SIG-M5 (cell line): ENCODE results near the gene DBX1.
"Not testable (repeated sequence)": the region's sequence is repeated elsewhere in the genome, so short reads cannot be mapped to it uniquely, and the experiment has no call there.

Experiments used
- DNase-seq: peaks from one replicate; lab custom pipeline; 2025; lab: John Stamatoyannopoulos, UW

DBX1 gene, protein sequence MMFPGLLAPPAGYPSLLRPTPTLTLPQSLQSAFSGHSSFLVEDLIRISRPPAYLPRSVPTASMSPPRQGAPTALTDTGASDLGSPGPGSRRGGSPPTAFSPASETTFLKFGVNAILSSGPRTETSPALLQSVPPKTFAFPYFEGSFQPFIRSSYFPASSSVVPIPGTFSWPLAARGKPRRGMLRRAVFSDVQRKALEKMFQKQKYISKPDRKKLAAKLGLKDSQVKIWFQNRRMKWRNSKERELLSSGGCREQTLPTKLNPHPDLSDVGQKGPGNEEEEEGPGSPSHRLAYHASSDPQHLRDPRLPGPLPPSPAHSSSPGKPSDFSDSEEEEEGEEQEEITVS

DNA sequence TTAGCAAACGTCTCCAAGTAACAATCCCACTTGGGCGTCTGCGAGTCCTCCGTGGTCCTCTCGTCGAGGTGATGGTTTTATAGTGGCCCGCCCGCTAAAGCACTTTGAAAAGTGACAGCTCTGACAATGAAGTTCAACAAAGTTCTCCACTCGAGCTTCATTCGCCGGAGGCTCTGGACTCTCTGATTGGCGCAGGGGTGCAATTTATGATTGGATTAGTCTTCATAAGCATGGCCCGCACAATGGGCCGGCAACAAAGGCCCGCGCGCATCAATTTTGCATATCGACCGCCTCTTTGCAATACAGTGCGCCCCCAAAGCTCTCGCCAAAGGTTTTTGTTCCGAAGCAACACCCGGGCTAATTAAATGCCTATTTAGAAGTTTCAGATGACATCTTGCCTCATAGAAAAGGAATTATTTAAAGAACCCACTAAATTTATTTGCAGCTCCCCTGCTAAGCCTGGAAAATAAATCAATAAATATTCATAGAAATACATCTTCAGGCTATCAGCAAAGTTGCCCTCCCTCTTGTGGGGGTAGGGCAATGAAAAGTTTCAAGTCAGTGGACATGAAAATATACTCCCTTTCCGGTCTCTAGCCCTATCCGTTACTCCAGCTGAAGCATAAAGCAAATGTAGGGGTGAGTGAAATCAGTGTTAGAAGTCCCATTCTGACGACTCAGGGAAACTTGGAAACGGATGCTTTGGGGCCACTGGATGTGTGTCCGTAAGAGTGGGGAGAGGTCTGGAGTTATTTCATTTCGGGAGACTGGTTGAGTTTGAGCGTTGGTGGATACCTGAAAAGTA lies at the start of gene DBX1:
DBX1 (minus strand) TSS at position 51 of the 805 bp plus-strand sequence. CDS start 151 bp downstream, outside the sequence.
- DNase-seq = no peak

DNA sequence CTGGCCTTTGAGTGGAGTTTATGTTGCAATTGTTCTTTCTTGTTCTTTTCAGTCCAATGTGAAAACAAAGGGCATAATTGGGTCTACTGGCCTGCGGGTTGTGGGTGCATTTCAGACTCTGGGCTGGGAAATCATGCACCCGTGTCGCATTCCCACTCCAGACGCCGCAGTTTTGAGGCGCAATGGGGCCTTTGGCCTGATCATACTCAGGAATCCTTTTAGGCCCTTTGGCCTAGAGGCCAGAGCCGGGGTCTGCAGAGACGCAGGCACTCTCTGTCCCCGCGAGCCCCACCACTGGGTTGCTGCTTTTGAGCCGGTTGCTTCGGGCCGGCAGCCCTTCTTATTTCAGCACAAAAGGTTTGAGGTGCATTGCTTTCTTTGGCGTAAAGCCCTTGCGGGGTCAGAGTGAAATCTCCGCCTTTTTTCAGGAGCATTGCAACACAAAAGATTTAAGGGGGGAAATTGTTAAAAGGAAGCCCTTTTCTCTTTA lies 48.4 kb upstream of the DBX1 start:
- DNase-seq = no peak

DNA sequence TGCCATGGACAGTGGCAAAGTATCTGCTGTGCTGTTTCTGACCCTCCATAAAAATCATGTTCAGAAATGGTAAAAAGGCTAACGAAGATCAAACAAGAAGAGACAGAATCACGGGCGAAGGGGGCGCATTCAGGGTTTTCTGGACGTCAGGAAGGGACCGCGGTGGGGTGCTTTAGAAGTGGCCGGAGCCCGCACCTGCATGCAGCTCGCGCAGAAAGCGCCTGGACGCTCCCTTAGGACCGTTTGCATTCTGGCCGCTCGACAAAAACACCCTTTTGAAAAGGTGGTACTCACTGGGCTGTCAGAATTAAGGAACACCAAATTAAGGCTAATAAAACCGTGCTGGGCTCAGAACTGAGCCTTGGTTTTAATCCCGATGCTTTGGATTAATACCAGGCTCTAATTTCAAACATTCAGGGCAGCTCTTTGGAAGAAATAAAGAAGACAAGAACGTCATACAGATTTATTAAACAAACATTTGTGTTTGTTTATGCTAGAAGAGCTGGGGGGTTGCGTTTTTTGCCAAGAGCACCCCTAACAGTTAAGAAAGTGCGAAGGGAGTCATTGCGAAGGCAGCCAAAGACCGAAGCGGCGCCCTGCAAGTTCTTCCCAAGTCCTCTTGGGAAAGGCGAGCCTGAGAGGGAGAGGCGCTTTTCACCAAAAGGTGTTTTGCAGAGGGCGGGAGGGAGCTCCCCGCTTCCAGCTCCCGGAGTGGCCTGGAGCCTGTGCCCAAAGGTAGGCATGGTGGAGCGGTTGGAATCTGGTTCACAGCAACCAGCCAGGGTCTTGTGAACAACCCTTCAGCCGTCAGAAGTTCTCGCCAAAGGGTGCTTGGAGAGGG lies 47.7 kb upstream of the DBX1 start:
- no peak for DNase-seq

DNA sequence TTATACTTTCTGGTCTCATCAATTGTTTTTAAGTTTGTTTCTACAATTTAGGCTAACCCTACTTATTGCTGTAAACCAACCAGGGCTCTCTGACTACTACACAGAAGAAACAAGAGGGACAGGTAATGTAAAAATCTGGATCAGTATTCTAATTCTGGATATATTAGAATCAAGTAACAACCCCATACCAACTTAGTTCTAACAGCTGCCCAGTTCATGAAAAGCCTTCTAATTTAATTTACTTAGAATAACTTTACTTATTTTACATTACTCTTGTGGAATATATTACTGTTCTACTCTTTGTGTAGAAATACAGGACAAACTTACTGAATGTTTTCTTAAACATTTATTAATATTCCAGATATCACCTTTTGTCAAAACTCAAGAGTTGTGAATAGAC lies 45.5 kb upstream of the DBX1 start:
- no peak for DNase-seq

DNA sequence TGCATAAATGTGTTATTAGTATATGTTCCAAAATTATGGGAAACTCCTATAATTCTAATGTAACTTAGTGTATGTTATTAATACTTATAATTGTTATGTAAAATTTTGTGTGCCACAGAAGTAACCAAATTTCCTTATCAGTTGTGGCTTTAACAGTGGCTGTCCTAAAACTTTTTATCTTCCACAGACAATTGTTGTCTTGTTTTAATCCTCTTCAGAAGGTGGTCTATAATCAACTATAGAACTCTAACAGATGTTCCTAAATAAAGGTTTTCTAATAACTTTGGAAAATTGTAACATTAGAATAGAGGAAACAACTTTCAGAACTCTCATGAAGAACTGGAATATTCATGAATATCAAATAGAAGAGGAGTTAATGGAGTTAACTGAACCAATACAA lies 44.4 kb upstream of the DBX1 start:
- DNase-seq = no peak

DNA sequence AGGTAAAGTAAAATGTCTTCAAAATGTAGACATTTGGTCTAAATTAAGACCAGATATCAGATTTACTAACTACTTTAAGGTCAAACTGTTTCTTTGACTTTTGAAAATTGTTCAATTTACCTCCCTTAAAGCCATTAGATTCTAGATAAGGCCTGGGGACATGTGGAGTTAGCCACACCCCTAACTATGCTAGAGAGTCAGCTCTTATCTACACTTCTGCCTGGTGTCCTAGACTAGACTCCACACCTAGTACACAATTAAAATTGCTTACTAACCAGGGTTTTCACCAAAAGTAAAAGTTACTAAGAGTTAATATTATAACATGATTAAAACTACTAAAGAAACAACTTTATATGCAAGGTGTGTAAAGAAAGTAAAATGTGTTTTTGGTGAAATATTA lies 43.6 kb upstream of the DBX1 start:
- no peak for DNase-seq

DNA sequence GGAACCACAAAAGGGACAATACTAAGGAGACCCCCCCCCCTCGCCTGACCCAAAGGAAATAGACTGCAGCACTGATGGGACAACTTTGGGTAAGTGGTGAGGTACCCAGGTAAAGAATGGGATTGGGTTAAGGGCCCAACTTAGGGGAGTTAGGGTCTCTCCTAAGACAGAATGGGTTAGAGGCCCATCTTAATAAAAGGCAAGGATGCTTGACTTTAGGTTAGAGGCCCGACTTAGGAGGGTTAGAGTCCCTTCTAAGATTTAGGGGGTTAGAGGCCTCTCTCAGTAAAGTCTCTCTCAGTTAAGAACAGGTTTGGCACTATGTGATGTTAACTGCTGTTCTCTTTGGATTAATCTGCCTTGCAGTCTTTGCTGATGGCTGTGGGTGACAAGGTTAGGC lies 41.0 kb upstream of the DBX1 start:
- DNase-seq = no peak

DNA sequence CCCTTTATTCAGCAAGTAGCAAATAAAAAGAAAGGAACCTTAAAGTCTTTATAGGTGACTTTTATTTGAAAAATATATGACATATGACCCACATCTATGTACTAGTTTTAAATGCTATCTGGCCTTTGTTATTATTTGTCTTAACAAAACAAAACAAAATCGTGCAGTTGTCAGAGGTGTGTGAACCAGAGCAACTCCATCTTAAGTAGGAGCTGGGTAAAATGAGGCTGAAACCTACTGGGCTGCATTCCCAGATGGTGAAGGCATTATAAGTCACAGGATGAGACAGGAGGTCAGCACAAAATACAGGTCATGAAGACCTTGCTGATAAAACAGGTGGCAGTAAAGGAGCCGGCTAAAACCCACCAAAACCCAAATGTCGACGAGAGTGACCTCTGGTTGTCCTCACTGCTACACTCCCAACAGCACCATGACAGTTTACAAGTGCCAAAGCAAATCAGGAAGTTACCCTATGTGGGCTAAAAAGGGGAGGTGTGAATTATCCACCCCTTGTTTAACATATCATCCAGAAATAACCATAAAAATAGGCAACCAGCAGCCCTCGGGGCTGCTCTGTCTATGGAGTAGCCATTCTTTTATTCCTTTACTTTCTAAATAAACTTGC lies 40.2 kb upstream of the DBX1 start:
- not testable (repeated sequence) for DNase-seq

DNA sequence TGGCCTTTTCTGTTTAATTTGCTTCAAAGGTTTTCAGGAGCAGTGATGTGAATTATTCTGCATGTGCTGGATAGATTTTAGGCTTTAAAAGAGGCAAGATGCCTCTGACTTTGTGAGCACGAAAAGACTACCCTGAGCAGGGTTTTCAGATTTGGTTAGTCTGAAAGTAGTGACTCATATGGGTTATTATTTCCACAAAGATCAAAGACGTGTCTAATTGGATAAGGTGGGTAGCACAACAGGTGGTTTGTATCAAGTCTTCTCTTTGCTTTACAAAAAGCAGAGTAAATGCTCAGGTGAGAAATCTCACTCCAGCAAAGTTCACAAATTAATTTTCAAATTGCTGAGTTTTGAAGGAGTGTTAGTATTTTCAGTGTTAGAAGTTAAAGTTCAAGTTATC lies 37.6 kb upstream of the DBX1 start:
- no peak for DNase-seq

DNA sequence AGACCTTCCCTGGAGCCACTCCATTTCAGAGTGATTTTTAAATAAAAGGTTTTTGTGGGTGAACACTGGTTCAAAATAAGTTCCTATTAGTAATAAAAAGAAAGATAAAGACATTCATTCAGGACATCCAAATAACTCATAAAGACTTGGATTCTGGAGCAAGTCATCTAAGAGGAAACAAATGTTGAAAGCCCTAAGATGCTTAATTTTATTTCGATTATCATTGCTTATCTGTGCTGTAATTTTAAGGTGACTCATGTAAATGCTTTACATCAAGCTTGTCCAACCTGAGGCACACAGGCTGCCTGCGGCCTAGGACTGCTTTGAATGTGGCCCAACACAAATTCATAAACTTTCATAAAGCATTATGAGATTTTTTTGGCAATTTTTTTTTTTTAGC lies 34.2 kb upstream of the DBX1 start:
- DNase-seq = no peak

DNA sequence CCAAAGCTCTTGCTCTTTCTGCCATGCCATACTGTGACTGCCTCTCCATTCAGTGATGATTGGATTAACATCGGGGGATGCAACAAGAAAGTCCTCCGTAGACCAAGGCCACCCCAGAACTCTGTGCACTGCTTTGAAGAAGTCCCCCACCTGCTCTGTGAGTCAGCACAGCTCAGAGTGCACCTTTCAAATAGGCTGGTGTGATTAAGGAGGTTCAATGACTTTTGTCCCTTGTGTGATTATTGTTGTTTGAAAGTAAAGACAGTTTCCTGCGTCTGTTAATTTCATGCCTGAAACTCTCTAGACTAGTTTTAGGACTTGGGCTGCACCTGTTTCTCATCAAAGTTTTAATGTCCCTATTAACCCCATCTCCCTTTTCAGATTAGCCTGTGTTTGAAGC lies 33.0 kb upstream of the DBX1 start:
- DNase-seq = no peak

DNA sequence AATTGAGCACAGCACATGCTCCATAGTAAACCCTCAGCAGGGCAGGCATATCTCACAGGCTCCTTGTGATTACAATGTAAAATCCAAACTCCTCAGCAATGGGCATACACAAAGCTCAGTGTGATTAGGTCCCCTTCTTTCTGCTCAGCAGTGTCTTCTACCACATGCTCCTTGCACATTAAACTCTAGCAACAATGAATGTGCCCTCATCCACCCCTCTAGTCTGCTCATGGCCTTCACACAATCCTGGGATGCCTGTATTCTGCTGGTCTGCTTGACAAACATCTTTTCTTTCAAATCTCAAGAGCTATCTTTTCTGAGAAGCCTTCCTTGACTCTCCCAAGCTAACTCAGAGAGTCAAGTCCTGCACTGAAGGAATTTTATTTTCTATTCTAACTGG lies 32.4 kb upstream of the DBX1 start:
- DNase-seq = no peak

DNA sequence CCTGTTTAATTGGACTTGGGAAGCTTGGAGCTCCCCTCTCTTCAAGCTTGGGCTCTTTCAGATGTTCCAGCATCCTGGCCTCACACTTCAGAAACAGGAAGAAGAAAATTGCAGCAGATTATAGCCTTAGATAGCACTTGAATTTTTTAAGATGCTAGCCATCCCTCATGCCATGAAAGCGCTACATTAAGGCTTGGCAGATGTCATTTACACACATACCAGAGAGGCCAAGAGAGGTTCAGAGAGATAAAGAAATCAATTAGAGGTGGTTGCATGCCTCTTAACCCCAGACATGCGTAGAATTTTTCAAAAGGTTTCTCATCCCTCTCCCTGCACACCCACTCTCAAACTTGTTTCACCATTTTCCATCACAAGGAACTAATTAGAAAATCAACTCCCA lies 31.9 kb upstream of the DBX1 start:
- no peak for DNase-seq

DNA sequence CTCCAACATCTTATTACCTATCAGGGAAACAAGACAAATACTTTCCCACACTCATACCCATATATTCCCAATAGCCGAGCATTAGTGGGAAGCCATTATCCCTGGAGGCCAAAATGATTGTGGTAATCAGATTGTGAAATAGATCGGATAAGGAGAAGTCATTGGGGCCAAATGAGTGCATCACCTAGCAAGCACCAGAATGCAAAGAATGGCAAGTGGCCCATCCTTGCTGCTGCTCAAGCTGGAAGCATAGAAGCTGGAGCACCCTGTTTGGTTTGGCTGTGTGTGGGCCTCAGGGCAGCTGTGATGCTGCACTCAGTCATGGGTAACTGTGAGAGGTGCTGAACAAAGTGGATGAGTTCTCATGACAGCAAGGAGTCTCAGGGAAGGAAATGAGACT lies 18.7 kb upstream of the DBX1 start:
- DNase-seq = no peak

DNA sequence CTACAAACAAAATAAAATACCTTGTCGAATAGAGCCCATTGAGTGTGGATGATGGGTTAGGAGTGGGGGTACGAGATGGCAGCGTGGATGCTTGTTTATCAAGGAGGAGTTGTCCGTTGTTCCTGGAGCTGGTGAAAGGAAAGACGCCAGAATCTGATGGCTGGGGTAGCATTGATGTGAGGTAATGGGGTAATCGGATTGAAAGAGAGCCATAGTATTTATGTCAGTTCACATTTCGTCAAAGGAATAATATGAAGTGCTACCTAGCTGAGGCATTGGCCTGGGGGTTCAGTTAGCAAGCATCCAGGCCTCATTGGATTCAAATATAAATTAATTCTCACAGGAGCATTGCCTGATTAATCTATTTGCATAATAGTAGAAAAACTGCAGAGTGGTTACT lies 16.9 kb upstream of the DBX1 start:
- DNase-seq = no peak

DNA sequence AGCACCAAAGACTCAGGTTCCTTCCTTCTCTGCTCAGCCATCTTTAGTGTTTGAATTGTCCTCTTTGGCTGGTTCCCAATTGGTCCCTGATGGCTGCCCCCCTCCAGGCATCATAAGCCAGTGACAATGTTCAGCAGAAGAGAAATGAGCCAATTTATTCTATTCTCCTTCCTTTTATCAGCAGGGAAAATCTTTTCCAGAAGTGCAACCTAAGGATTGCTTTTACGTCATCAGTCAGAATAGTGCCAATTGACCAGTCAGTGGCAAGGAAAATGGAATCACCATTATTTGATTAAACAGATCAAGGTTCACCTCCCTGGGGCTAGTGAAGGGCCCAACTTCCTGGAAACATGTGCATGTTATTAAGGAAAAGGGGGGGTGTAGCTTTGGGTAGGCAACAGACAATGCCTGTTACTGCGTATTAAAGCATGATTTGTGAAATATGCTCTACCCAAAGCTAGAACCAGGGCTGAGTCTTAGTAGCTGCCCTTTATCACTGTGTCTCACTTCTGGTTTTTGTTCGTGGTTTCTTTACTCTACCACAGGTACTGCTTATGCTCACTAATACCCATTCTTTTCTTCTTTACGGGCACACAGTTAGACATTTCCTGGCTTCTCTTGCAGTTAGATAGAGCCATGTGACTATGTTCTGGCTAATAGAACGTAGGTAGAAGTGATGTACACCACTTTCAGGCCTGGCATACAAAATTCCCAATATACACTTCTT lies 12.6 kb upstream of the DBX1 start:
- DNase-seq = no peak

DNA sequence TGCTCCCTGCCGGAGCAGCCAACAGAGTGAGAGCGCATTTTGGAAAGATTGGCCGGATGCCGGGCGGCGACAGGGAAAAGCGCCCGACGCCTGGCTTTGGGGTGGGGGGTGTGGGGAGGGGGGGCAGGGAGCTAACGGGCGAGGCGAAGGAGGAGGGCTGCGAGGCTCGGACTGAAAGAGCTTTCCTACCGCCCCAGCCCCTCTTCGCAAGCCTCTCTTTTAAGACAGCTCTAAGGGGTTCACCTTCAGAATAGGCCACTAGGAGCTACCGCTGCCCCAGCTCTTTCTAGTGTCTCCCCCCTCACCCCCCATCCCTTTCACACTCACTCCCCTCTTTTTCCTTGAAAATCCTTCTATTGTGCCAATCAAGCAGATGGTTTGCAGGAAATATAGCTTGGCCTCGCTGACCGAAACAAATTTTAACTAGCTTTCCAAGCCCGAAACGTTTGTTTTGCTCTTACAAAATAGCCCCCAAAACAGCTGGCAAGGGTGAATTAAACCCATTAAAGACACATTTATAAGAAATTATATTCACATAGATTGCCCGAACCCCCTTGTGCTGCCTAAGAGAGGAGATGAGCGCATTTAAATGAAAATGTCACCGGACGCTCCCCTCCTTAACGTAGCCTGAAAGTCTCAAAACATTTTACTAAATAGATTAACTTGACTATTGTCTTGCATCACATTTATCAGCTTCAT lies 3.7 kb upstream of the DBX1 start:
- DNase-seq = no peak

DNA sequence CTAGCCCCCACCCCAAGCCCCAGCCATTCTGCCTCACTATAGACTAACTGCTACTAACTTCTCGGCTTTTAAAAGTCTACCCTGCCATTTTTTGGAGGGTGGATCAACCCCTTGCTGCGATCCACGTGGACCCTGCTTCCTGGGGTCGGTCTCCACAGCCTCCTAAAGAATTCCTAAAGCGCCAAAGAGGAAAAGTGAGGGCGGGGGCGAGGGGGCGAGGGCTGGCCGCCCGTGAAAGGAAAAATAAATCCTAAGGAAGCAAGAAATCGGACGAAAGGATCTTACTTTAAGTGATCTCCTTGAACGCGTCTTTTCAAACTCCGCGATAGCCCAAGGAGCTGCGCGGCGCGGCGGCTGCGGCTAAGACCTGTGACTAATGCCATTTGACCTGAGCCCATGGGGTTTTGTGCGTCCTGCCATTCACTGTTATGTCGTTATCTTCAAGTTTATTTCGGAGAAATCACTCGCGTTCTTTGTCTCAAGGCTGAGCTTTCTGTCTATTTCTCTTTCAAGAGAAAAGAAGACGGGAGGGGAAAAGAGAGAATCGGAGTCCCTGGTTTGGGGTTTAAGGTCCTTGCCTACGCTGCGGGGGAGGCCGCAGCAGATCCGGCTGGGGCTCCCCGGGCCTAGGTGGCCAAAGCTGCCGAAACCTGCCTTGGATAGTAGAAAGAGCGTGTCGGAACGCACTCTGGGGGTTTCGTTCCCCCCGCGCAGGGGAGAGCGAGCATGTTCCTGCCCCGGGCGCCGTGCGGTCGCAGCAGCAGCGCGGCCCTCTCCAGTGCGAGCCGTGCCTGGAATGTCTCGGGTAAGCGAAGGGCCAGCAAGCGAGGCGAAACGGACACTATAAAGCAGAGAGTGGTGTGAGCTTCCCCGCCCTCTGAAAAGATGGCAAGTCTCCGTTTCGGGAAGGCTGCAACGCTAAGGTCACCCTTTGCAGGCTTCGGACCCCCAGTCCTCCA lies 2.8 kb upstream of the DBX1 start:
- no peak for DNase-seq

DNA sequence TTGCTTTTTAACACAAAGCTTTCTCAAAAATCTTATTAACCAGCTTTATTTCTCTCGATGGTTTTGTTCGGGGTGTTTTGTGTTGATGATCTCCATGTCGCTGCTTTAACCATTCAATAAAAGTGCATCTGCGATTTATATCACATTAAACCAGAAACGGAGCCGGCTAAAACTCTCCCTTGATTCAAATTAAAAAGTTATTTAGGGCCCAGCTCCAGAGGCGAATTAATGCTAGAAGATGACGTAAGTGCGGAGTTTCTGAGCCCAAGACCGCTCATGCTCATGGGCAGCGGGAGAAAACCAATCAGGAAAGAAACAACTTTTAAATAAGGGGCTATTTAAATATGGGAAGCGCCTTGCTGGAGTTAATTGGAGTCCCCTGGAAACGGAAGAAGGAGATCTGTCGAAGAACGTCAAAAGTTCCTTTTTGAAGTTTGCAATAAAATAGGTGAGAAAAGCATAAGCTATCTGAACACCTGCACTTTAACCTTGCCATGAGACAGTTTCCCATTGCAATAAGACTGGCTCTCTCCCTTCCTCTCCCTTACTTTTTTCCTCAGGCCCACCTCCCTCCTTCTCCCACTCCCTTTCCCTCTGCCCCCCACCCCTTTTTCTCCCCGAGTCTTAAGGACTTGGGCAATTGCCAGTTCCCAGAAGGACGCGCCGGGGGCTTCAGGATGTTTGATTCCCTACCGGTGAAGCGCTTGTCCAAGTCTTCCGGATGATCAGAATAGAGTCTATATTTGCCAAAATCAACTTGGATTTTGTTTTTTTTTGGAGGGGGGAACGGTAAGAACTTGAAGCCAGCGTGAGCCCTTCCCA lies 1.9 kb upstream of the DBX1 start:
- no peak for DNase-seq
